Colon (tissue), 2 donors: ENCODE measurements around the gene FAM114A2.
"Not testable (repeated sequence)": the region's sequence is repeated elsewhere in the genome, so short reads cannot be mapped to it uniquely, and the experiment has no call there.

Source experiments
- FAIRE-seq: peaks from 2 replicates; lab custom pipeline; 2012; peaks lifted over from hg19 to GRCh38; lab: Jason Lieb, UNC
- donor health status: control.
- donor health status: control.

The FAM114A2 gene

GRCh38 chr5:154038707-154039457, at the start of gene FAM114A2, which contains the start of gene MFAP3:
Gene FAM114A2 (minus strand): TSS chr5:154038910. CDS start chr5:154034953, 3,957 bp downstream.
Gene MFAP3 (plus strand): TSS chr5:154038967. CDS start chr5:154049723, 10,756 bp downstream.
- no peak for FAIRE-seq

GRCh38 chr5:154087260-154087659, 48.5 kb upstream of the FAM114A2 start:
- FAIRE-seq, result no peak

GRCh38 chr5:154086641-154087040, 47.9 kb upstream of the FAM114A2 start:
- no peak for FAIRE-seq

GRCh38 chr5:154086146-154086545, 47.4 kb upstream of the FAM114A2 start:
- no peak for FAIRE-seq

- no peak for FAIRE-seq
Observed at GRCh38 chr5:154084062-154084639, 45.4 kb upstream of the FAM114A2 start.

GRCh38 chr5:154081246-154081645, 42.5 kb upstream of the FAM114A2 start:
- FAIRE-seq, result no peak

GRCh38 chr5:154078272-154078671, 39.6 kb upstream of the FAM114A2 start:
- FAIRE-seq, result no peak

GRCh38 chr5:154077696-154078095, 39.0 kb upstream of the FAM114A2 start:
- FAIRE-seq, result no peak

GRCh38 chr5:154076240-154076922, 37.7 kb upstream of the FAM114A2 start:
- no peak for FAIRE-seq

- FAIRE-seq, result no peak
Observed at GRCh38 chr5:154072414-154073171, 33.9 kb upstream of the FAM114A2 start.

GRCh38 chr5:154071799-154072413, 33.2 kb upstream of the FAM114A2 start:
- FAIRE-seq, result no peak

GRCh38 chr5:154069854-154070253, 31.1 kb upstream of the FAM114A2 start:
- FAIRE-seq, result not testable (repeated sequence)

- FAIRE-seq, result no peak
Observed at GRCh38 chr5:154065971-154066370, 27.3 kb upstream of the FAM114A2 start.

GRCh38 chr5:154063372-154063771, 24.7 kb upstream of the FAM114A2 start:
- FAIRE-seq, result no peak

- no peak for FAIRE-seq
Observed at GRCh38 chr5:154060606-154061005, 21.9 kb upstream of the FAM114A2 start.

GRCh38 chr5:154059583-154059982, 20.9 kb upstream of the FAM114A2 start:
- FAIRE-seq, result no peak

GRCh38 chr5:154059039-154059430, 20.3 kb upstream of the FAM114A2 start:
- no peak for FAIRE-seq

- no peak for FAIRE-seq
Observed at GRCh38 chr5:154058055-154059038, 19.6 kb upstream of the FAM114A2 start.

- no peak for FAIRE-seq
Observed at GRCh38 chr5:154055201-154055600, 16.5 kb upstream of the FAM114A2 start.

GRCh38 chr5:154053468-154053867, 14.8 kb upstream of the FAM114A2 start:
- FAIRE-seq, result no peak

GRCh38 chr5:154049636-154050035, 10.9 kb upstream of the FAM114A2 start:
- FAIRE-seq, result no peak
